ENCODE results near the gene EPAS1. TPM values are rescaled to one million over a fixed set of nuclear protein-coding genes. Genes with fewer than 3 reads are reported as not detected.

EPAS1 gene
- total and polyA plus RNA-seq, 12 donors = 112 to 415 (median 201) TPM

- DNase-seq = no peak
- Histone ChIP-seq H3K27ac (no peak overlapping the region), H3K27me3 (no peaks in the 10 kb centered on the region), H3K9me3 (no peaks in the 10 kb centered on the region), H3K36me3 (no peaks in the 10 kb centered on the region), H3K4me1 (peaks cover 0 to 12% (median 0%) of the 10 kb centered on the region in 9 donors), H3K4me3 (no peak overlapping the region)
- intact Hi-C loops (cut with DNase I) = loop anchor here in 1 of 10 donors (5.0 kb wide), 1 partner anchor 219 kb away; no protein-coding TSS in a partner anchor
- WGBS, 2 donors = 92 to 97% methylated on average over 3 of the region's 3 CpGs
- no peak for ATAC-seq
- TF ChIP-seq CTCF (IDR thresholded peaks at IDR 0.05) = no peak
Measured at GRCh38 chr2:46286715-46287114, 10.5 kb upstream of the EPAS1 start.

DNA sequence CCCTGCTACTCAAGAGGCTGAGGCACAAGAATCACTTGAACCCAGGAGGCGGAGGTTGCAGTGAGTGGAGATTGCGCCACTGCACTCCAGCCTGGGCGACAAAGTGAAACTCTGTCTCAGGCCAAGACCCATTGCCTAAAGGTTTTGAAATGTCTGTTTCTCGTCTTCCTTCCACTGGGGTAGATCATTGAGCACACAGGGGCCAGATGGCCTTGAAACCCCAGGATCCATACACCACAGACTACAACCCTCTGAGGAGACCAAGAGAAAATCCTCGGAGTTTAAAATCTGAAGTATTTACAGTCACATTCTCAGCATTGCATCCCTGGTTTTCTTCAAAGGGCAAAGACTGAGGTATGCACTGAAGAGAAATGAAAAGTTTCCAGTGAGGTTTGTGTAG is 7.1 kb upstream of the EPAS1 start:
- no peak overlapping the region for H3K4me3 ChIP-seq
- intact Hi-C loops (cut with DNase I) = loop anchor here in 5 of 10 donors (5.0 to 10.0 kb wide), 4 partner anchors 165 to 228 kb away; no protein-coding TSS in a partner anchor
- ATAC-seq (no peak), DNase-seq (no peak)
- no peaks in the 10 kb centered on the region for H3K27me3 ChIP-seq
- 92 to 93% methylated on average over 5 of the region's 5 CpGs for WGBS, 2 donors
- TF ChIP-seq CTCF (IDR thresholded peaks at IDR 0.05) = no peak
- no peak overlapping the region for H3K27ac ChIP-seq
- peaks cover 0 to 11% (median under 1%) of the 10 kb centered on the region in 9 donors for H3K4me1 ChIP-seq
- no peaks in the 10 kb centered on the region for H3K9me3 ChIP-seq
- no peaks in the 10 kb centered on the region for H3K36me3 ChIP-seq

DNA sequence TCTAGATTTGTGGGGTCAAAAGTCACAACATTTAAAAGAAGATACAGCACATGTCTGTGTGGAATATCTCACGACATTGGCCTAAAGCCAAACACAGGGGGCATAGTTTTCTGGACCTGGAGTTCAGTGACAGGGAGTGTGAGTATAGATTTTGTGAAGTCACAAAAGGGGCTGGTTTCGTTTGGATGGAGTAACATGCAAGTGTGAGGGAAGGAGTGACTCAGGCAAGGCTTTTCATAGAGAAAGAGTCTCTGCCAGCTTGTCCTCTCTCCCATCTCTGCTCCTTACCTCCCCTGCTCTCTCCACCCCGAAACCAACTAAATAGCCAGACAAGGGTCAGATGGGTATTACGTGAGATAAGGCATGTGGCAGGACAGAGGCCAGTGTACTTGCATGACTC is 3.7 kb upstream of the EPAS1 start:
- no peak overlapping the region for H3K27ac ChIP-seq
- ATAC-seq (no peak), DNase-seq (no peak)
- peaks cover 0 to 24% (median 3%) of the 10 kb centered on the region in 9 donors for H3K4me1 ChIP-seq
- no peak for TF ChIP-seq CTCF (IDR thresholded peaks at IDR 0.05)
- H3K36me3 ChIP-seq = no peaks in the 10 kb centered on the region
- H3K4me3 ChIP-seq = no peak overlapping the region
- 79 to 86% methylated on average over 4 of the region's 4 CpGs for WGBS, 2 donors
- intact Hi-C loops (cut with DNase I) = loop anchor here in 5 of 10 donors (5.0 to 10.0 kb wide), 4 partner anchors 161 to 231 kb away; no protein-coding TSS in a partner anchor
- H3K9me3 ChIP-seq = no peaks in the 10 kb centered on the region
- H3K27me3 ChIP-seq = peaks cover 0 to 2% (median 0%) of the 10 kb centered on the region in 7 donors

DNA sequence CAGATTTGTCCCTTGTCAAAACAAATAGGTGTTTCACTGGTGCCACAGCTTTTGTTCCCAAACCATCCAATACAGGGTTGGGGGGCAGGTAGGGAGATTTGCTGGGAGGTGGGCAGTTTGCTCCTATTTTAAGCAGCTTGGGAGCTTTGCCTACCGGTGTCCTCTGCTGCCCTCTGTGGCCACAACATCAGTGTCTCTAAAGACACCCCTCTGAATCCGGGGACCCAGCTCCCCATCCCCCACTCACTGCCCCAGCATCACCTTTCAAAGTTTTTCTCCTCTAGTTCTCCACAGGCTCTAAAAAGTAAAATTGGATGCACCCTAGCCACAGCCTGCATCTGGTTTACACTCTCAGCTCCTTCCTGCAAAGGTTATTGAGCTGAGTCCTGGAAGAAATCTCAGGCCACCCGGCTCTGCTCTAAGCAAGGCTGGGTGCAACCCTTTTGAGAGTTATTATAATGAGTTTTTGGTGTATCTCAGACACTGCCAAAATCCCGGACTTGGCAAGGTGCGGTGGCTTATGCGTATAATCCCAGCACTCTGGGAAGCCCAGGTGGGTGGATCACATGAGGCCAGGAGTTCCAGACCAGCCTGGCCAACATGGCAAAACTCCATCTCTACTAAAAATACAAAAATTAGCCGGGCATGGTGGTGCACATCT is 2.9 kb upstream of the EPAS1 start:
- TF ChIP-seq CTCF (IDR thresholded peaks at IDR 0.05) = peak in 8 of 9 donors; percentile 14 to 65 (median 46)
- ATAC-seq (no peak), DNase-seq (no peak)
- Histone ChIP-seq H3K27ac (peak overlapping the region in 1 of 10 donors; percentile 10), H3K4me3 (no peak overlapping the region), H3K27me3 (peaks cover 0 to 10% (median 0%) of the 10 kb centered on the region in 7 donors), H3K9me3 (no peaks in the 10 kb centered on the region), H3K4me1 (peaks cover 0 to 24% (median 3%) of the 10 kb centered on the region in 9 donors), H3K36me3 (no peaks in the 10 kb centered on the region)
- intact Hi-C loops (cut with DNase I) = loop anchor here in 5 of 10 donors (2.0 to 10.0 kb wide), 5 partner anchors 16 to 232 kb away; no protein-coding TSS in a partner anchor
- WGBS, 2 donors = 57 to 58% methylated on average over 7 of the region's 7 CpGs

Data from heart right ventricle (tissue), 16 donors.